AG09319 (cell line): Measurements from ENCODE around the gene C13orf46.
"Not testable (repeated sequence)": the region's sequence is repeated elsewhere in the genome, so short reads cannot be mapped to it uniquely, and the experiment has no call there.

Experiments
- DNase-seq: peaks from one replicate; pipeline ENCODE4 v3.0.0-alpha.2; 2010; ENCODE audit warnings: low read depth; ENCODE audit errors: extremely low read depth
- TF ChIP-seq, protein P1 (sequence below): IDR thresholded peaks from 2 replicates; pipeline ENCODE4 v1.5.1; 2011; ENCODE audit warnings: low read depth, mild to moderate bottlenecking, inconsistent platforms, low read length, moderate library complexity

Gene C13orf46

GRCh38 chr13:113973218-113974164 is at the start of gene C13orf46:
TSS of gene C13orf46 (minus strand) at chr13:113974076. CDS start at chr13:113973997, 79 bp downstream.
- TF ChIP-seq, protein P1, sequence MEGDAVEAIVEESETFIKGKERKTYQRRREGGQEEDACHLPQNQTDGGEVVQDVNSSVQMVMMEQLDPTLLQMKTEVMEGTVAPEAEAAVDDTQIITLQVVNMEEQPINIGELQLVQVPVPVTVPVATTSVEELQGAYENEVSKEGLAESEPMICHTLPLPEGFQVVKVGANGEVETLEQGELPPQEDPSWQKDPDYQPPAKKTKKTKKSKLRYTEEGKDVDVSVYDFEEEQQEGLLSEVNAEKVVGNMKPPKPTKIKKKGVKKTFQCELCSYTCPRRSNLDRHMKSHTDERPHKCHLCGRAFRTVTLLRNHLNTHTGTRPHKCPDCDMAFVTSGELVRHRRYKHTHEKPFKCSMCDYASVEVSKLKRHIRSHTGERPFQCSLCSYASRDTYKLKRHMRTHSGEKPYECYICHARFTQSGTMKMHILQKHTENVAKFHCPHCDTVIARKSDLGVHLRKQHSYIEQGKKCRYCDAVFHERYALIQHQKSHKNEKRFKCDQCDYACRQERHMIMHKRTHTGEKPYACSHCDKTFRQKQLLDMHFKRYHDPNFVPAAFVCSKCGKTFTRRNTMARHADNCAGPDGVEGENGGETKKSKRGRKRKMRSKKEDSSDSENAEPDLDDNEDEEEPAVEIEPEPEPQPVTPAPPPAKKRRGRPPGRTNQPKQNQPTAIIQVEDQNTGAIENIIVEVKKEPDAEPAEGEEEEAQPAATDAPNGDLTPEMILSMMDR, result no peak
- no peak for DNase-seq

- TF ChIP-seq, protein P1, result no peak
Measured at GRCh38 chr13:114022876-114023275, 49.0 kb upstream of the C13orf46 start.

GRCh38 chr13:114022309-114022669 is 48.4 kb upstream of the C13orf46 start:
- TF ChIP-seq, protein P1, result no peak
- no peak for DNase-seq

More at GRCh38 chr13:114022876-114023275, 49.0 kb upstream of the C13orf46 start:
- no peak for DNase-seq

DNA sequence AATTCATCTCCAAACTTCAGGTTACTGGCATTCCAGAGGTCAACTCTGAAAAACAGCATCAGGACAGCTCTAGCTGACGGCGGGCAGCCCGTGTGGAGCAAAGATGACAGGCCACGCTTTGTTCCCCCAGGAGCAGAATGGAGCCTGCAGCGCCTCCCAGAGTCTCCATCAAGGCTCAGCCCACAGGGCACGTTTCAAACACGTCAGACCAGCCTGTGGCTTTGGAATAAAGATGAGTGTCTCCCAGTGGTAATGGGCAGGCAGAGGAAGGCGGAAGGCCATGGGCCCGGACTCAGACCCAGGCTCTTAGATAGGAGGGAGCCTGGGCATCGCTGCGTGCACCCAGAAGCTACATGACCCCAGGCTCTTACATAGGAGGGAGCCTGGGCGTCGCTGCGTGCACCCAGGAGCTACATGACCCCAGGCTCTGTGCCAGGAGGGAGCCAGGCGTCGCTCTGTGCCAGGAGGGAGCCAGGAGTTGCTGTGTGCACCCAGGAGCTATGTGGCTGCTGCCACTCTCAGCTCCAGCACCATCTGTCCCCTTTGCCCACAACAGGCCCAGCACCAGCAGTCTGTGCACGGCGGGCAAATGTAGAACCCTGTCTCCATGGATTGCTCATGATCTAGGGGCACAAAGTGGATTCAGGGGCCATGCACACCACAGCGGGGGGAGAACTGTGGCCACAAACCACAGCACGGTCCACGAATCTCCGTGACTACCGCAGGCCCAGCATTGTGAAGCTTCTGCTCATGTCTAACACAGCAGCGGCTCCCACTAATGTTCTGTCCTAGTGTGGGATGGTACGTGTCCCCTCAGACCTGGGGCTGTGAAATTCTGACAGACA is 47.8 kb upstream of the C13orf46 start:
- TF ChIP-seq, protein P1, result no peak
- DNase-seq, result no peak

- DNase-seq, result no peak
- TF ChIP-seq, protein P1, result no peak
Measured at GRCh38 chr13:114020750-114021463, 47.0 kb upstream of the C13orf46 start.

- DNase-seq, result not testable (repeated sequence)
Measured at GRCh38 chr13:114020134-114020533, 46.3 kb upstream of the C13orf46 start.

GRCh38 chr13:114019367-114019766 is 45.5 kb upstream of the C13orf46 start:
- TF ChIP-seq, protein P1, result no peak
- DNase-seq, result no peak
